ENCODE data around the gene SLC27A2.

GRCh38 chr15:50225938-50226337 lies 43.9 kb downstream of the SLC27A2 start:
- TF ChIP-seq CTCF (IDR thresholded peaks at IDR 0.05) (no peak), EZH2 (IDR thresholded peaks at IDR 0.05; ENCODE audit: borderline replicate concordance, insufficient read depth, low read depth, low read length, poor library complexity, severe bottlenecking) (no peak)

All from B cell (primary cell).